GM20000 (cell line): ENCODE measurements around the gene ANKRD40CL.

Source experiments
- DNase-seq: peaks from one replicate; pipeline ENCODE4 v3.0.0; 2012; ENCODE audit warnings: low spot score
- CTCF ChIP-seq: IDR thresholded peaks from 2 replicates; pipeline ENCODE4 v1.5.1; 2012; ENCODE audit warnings: mild to moderate bottlenecking, control low read depth; ENCODE audit errors: extremely low read depth, missing control alignments

The ANKRD40CL gene

GRCh38 chr17:50721194-50722010 lies 45.9 kb downstream of the ANKRD40CL start:
- TF ChIP-seq CTCF, result no peak
- peak; percentile 57 for DNase-seq

- TF ChIP-seq CTCF, result no peak
- no peak for DNase-seq
These were observed 47.2 kb downstream of the ANKRD40CL start for GRCh38 chr17:50719924-50720794.

GRCh38 chr17:50719144-50719923 lies 48.0 kb downstream of the ANKRD40CL start, which contains the start of gene LUC7L3:
LUC7L3 (plus strand) TSS chr17:50719603; CDS start chr17:50719733, 130 bp downstream.
- peak; percentile 98 for DNase-seq
- TF ChIP-seq CTCF, result no peak

GRCh38 chr17:50715471-50715870 lies 51.8 kb downstream of the ANKRD40CL start:
- no peak for DNase-seq
- TF ChIP-seq CTCF, result no peak

GRCh38 chr17:50712641-50713040 lies 54.7 kb downstream of the ANKRD40CL start:
- no peak for TF ChIP-seq CTCF
- DNase-seq, result no peak
